Smooth muscle cell (in vitro differentiated cells): ENCODE data around the gene GNB3. TPM values are rescaled to one million over a fixed set of nuclear protein-coding genes. Genes with fewer than 3 reads are reported as not detected.

Experiments used
- DNase-seq: peaks from one replicate; lab custom pipeline; 2025; ENCODE audit not compliant: unreplicated experiment; lab: John Stamatoyannopoulos, UW
- H2AFZ ChIP-seq: fragments of 200-600 bp; sonication (generic); 2 replicates; pipeline ENCODE4 v1.6.0; 2016; ENCODE audit warnings: antibody characterized with exemption, low read depth, mild to moderate bottlenecking
- H3F3A ChIP-seq: fragments of 200-600 bp; sonication (generic); 2 replicates; pipeline ENCODE4 v1.6.0; 2017; ENCODE audit warnings: antibody characterized with exemption, low read depth
- H3K27ac ChIP-seq: fragments of 200-600 bp; sonication (generic); 2 replicates; pipeline ENCODE4 v1.5.1; 2016; ENCODE audit warnings: low read depth, mild to moderate bottlenecking
- H3K27me3 ChIP-seq: fragments of 200-600 bp; sonication (generic); 2 replicates; pipeline ENCODE4 v1.6.1; 2016; ENCODE audit warnings: low read depth, mild to moderate bottlenecking
- H3K36me3 ChIP-seq: fragments of 200-600 bp; sonication (generic); 2 replicates; pipeline ENCODE4 v1.5.1; 2016; ENCODE audit warnings: low read depth
- H3K4me1 ChIP-seq: fragments of 200-600 bp; sonication (generic); 2 replicates; pipeline ENCODE4 v1.5.1; 2016; ENCODE audit warnings: low read depth
- H3K4me2 ChIP-seq: fragments of 200-600 bp; sonication (generic); 2 replicates; pipeline ENCODE4 v1.6.0; 2016; ENCODE audit warnings: mild to moderate bottlenecking
- H3K4me3 ChIP-seq: fragments of 200-600 bp; sonication (generic); 2 replicates; pipeline ENCODE4 v1.5.1; 2016; ENCODE audit warnings: mild to moderate bottlenecking
- H3K79me2 ChIP-seq: fragments of 200-600 bp; sonication (generic); 2 replicates; pipeline ENCODE4 v1.6.0; 2016; ENCODE audit warnings: low read depth, mild to moderate bottlenecking
- H3K9ac ChIP-seq: fragments of 200-600 bp; sonication (generic); 2 replicates; pipeline ENCODE4 v1.6.0; 2016; ENCODE audit warnings: low read depth
- H3K9me3 ChIP-seq: fragments of 200-600 bp; sonication (generic); replicated peaks from 2 replicates; pipeline ENCODE4 v1.5.1; 2016; ENCODE audit warnings: low read depth
- H4K20me1 ChIP-seq: fragments of 200-600 bp; sonication (generic); 2 replicates; pipeline ENCODE4 v1.6.0; 2016; ENCODE audit warnings: low read depth
- WGBS: methylation state at CpG from one replicate; pipeline ENCODE4 v1.1.7; 2016; ENCODE audit warnings: low lambda C conversion rate; 5-methylcytosine and 5-hydroxymethylcytosine counted together
- polyA plus RNA-seq: library from polyadenylated mRNA; unstranded; fragments of >200 nt; fragmentation: Nextera tagmentation; extraction: Ambion mirVana; gene quantifications from 2 replicates; pipeline ENCODE4 v1.2.1, GENCODE V29; 2016
- total RNA-seq: library from RNA; depleted of rRNA; stranded (reverse); fragments of >200 nt; gene quantifications from 2 replicates; pipeline ENCODE4 v1.2.3, GENCODE V29; 2014
- TF ChIP-seq, protein P1 (sequence below): fragments of 200-600 bp; sonication (generic); IDR thresholded peaks from 2 replicates; pipeline ENCODE4 v1.5.1; 2017; ENCODE audit warnings: borderline replicate concordance, mild to moderate bottlenecking, antibody characterized with exemption; ENCODE audit not compliant: insufficient read depth, poor library complexity, severe bottlenecking

The GNB3 gene
- total RNA-seq (4.0 and 6.2 TPM in 2 replicates), polyA plus RNA-seq (4.8 and 6.3 TPM in 2 replicates)

DNA sequence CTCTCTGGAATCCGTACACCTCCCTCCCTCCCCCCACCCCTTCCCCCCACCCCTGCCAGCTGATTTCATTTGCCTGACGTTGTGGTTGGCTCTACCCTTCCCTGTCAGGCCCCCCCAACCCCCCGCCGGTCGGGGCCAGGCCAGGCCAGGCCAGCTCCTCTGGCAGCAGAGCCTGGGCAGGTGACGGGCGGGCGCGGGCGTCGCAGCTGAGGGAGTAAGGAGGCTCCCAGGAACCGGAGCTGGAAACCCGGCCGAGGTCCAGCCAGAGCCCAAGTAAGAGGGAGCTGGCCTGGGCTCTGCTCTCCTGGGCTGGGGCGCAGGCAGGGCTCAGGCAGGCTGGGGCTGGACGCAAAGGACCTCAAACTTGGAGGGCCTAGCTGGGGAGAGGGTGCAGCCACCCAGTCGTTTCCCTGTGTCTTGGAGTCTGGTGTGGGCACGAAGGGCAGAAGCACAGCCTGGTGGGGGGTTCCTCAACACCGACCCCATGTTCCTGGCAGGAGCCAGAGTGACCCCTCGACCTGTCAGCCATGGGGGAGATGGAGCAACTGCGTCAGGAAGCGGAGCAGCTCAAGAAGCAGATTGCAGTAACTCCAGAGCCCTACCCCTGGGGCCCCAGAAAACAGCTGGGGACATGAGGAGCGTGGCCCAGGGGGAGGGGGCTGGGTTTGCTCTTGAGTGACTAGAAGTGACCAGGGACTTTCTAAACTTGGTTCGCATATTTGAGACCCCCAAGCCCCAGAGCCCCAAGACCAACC is at the start of gene GNB3:
TSS of gene GNB3 (plus strand) at position 165 of the 755 bp plus-strand sequence. CDS start at position 528, 363 bp downstream.
- peaks cover 6% of the 10 kb centered on the region for H4K20me1 ChIP-seq
- no peaks in the 10 kb centered on the region for H3F3A ChIP-seq
- H3K36me3 ChIP-seq, result no peaks in the 10 kb centered on the region
- H3K4me3 ChIP-seq, result no peak within 1 kb of the TSS
- no peak within 1 kb of the TSS for H2AFZ ChIP-seq
- no peak within 1 kb of the TSS for H3K4me2 ChIP-seq
- no peak for DNase-seq
- H3K27me3 ChIP-seq, result no peaks in the 10 kb centered on the region
- 79% methylated on average over 24 of the region's 24 CpGs for WGBS
- H3K9ac ChIP-seq, result no peak within 1 kb of the TSS
- no peaks in the 10 kb centered on the region for H3K79me2 ChIP-seq
- H3K9me3 ChIP-seq, result no peaks in the 10 kb centered on the region
- peaks cover 11% of the 10 kb centered on the region for H3K4me1 ChIP-seq
- TF ChIP-seq, protein P1, sequence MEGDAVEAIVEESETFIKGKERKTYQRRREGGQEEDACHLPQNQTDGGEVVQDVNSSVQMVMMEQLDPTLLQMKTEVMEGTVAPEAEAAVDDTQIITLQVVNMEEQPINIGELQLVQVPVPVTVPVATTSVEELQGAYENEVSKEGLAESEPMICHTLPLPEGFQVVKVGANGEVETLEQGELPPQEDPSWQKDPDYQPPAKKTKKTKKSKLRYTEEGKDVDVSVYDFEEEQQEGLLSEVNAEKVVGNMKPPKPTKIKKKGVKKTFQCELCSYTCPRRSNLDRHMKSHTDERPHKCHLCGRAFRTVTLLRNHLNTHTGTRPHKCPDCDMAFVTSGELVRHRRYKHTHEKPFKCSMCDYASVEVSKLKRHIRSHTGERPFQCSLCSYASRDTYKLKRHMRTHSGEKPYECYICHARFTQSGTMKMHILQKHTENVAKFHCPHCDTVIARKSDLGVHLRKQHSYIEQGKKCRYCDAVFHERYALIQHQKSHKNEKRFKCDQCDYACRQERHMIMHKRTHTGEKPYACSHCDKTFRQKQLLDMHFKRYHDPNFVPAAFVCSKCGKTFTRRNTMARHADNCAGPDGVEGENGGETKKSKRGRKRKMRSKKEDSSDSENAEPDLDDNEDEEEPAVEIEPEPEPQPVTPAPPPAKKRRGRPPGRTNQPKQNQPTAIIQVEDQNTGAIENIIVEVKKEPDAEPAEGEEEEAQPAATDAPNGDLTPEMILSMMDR, result no peak
- no peak within 1 kb of the TSS for H3K27ac ChIP-seq

DNA sequence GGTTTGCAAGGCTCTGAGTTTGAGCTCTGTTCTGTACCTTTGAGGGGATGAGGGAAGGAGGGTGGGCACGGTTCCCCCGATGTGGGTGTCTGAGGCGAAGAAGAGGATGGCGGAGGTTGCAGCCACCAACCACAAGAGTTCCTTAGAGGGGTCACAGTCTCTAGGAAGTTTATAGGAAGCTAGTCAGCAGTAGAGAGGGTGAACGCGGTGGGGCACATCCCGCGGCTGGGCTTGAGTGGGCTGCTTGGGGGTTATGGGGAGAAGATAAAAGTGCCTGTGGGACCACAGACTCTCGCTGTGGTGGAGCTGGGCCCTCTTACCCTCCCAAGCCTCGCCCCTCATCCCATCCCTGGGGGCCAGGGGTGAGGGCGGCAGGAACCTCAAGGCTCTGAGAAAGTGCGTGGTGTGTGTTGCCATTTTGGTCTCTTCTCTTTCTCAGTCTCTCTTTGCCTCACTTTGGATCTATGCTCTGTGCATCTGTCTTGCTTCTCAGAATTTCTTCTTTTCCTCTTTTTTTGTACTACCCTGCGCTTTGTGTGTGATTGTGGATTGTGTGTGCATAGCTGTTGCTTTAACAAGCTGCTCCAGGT is 48.7 kb upstream of the GNB3 start:
- Histone ChIP-seq H3K4me3 (no peak overlapping the region), H3K4me1 (peaks cover 13% of the 10 kb centered on the region), H3K9me3 (no peaks in the 10 kb centered on the region), H3K27ac (no peak overlapping the region), H3K36me3 (no peaks in the 10 kb centered on the region), H3K79me2 (no peaks in the 10 kb centered on the region), H3K27me3 (no peaks in the 10 kb centered on the region), H3K9ac (no peak overlapping the region), H2AFZ (peak overlapping the region; percentile 56), H3F3A (no peaks in the 10 kb centered on the region), H4K20me1 (no peaks in the 10 kb centered on the region), H3K4me2 (peak overlapping the region; percentile 49)
- WGBS, result 93% methylated on average over 13 of the region's 13 CpGs
- no peak for DNase-seq
- TF ChIP-seq, protein P1, result no peak

DNA sequence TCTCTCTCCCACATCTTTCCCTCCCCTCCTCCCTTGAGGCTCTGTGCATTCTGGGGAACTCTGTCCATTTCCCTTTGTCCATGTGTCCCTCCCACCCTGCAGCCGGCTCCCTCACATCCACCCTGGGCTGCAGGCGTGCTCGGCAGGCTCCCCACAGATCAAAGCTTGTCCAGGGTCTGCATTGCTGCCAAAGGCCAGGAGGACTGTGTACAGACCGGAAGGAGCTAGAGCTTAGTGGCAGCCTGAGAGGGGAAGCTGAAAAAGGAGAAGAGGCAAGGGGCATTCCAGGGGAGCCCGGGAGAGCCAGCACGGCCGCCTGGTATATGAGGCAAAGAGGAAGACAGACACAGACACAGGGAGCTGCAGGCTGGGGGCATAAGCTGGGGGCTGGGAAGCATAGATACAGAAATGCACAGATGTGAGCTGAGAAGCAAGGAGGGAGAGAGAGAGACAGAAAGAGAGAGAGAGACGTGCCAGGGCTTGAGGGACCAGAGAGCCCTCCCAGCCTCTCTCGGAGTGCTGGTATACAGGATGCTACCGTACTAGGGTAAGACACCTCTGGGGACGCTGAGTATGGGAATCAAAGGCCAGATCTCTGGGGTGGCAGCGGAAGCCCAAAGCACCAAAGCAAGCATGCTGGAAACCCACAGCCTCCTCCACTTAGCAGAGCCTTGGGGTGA is 48.1 kb upstream of the GNB3 start:
- 54% methylated on average over 12 of the region's 12 CpGs for WGBS
- Histone ChIP-seq H3K27ac (no peak overlapping the region), H3K9ac (no peak overlapping the region)

More for the DNA sequence above, 48.1 kb upstream of the GNB3 start:
- peak overlapping the region; percentile 56 for H2AFZ ChIP-seq
- H3K4me3 ChIP-seq, result no peak overlapping the region
- H3K4me1 ChIP-seq, result peaks cover 13% of the 10 kb centered on the region
- no peaks in the 10 kb centered on the region for H3K9me3 ChIP-seq
- no peaks in the 10 kb centered on the region for H3K36me3 ChIP-seq
- no peaks in the 10 kb centered on the region for H3F3A ChIP-seq
- TF ChIP-seq, protein P1, result no peak
- H3K27me3 ChIP-seq, result no peaks in the 10 kb centered on the region
- peak overlapping the region; percentile 49 for H3K4me2 ChIP-seq
- no peak for DNase-seq
- H3K79me2 ChIP-seq, result no peaks in the 10 kb centered on the region
- no peaks in the 10 kb centered on the region for H4K20me1 ChIP-seq
